GM21786 (cell line): ENCODE data around the gene LIPA.
"Not testable (repeated sequence)": the region's sequence is repeated elsewhere in the genome, so short reads cannot be mapped to it uniquely, and the experiment has no call there.

Experiments
- ATAC-seq: cut with Tn5 transposase; IDR thresholded peaks from one replicate; pipeline ENCODE4 v1.9.1; 2021; ENCODE audit not compliant: unreplicated experiment

The LIPA gene

GRCh38 chr10:89171263-89171872, 80.2 kb downstream of the LIPA start:
- no peak for ATAC-seq

- ATAC-seq = not testable (repeated sequence)
Measured at GRCh38 chr10:89168354-89168900, 83.1 kb downstream of the LIPA start.

- ATAC-seq = no peak
Measured at GRCh38 chr10:89167915-89168314, 83.7 kb downstream of the LIPA start.

- no peak for ATAC-seq
Measured at GRCh38 chr10:89165923-89166322, 85.7 kb downstream of the LIPA start.

- no peak for ATAC-seq
Measured at GRCh38 chr10:89164920-89165319, 86.7 kb downstream of the LIPA start.

- no peak for ATAC-seq
Measured at GRCh38 chr10:89164080-89164479, 87.5 kb downstream of the LIPA start.
